Cardiac muscle cell (in vitro differentiated cells and primary cell): ENCODE measurements around the gene SUSD6. TPM values are rescaled to one million over a fixed set of nuclear protein-coding genes. Genes with fewer than 3 reads are reported as not detected.

Experiments used
- DNase-seq, 2 donors: peaks; one replicate each; pipeline versions ENCODE4 v3.0.0 to v3.0.0-alpha.2; 2010 to 2017; ENCODE audit warnings: low read depth in 1 of 2, low spot score in 1 of 2
- H3K27ac ChIP-seq: fragments of 200-600 bp; sonication (generic); 2 replicates; pipeline ENCODE4 v1.5.1; 2016
- H3K27me3 ChIP-seq: fragments of 200-600 bp; sonication (generic); 2 replicates; pipeline ENCODE4 v1.6.0; 2016; ENCODE audit warnings: control low read depth
- H3K36me3 ChIP-seq: fragments of 200-600 bp; sonication (generic); 2 replicates; pipeline ENCODE4 v1.5.1; 2016; ENCODE audit warnings: control low read depth
- H3K4me1 ChIP-seq: fragments of 200-600 bp; sonication (generic); 2 replicates; pipeline ENCODE4 v1.8.1; 2017; ENCODE audit warnings: low read depth, mild to moderate bottlenecking, mixed run types
- H3K4me3 ChIP-seq: fragments of 200-600 bp; sonication (generic); 2 replicates; pipeline ENCODE4 v1.5.1; 2016; ENCODE audit warnings: mild to moderate bottlenecking
- H3K9me3 ChIP-seq: fragments of 200-600 bp; sonication (generic); 2 replicates; pipeline ENCODE4 v1.5.1; 2017; ENCODE audit warnings: low read depth, mild to moderate bottlenecking, control low read depth
- polyA plus RNA-seq: library from polyadenylated mRNA; unstranded; fragments of >200 nt; fragmentation: Nextera tagmentation; extraction: Ambion mirVana; gene quantifications from 2 replicates; pipeline ENCODE4 v1.2.1, GENCODE V29; 2016
- total RNA-seq: library from RNA; depleted of rRNA; stranded (reverse); fragments of >200 nt; gene quantifications from 2 replicates; pipeline ENCODE4 v1.2.3, GENCODE V29; 2016
- TF ChIP-seq, protein P1 (sequence below): IDR thresholded peaks from 2 replicates; pipeline ENCODE4 v1.5.1; 2012; ENCODE audit warnings: low read depth, mild to moderate bottlenecking, low read length

The SUSD6 gene
- total and polyA plus RNA-seq, 2 experiments from 2014 or later = 8.7 to 12.1 TPM

GRCh38 chr14:69600304-69600891 is 11.0 kb upstream of the SUSD6 start:
- Histone ChIP-seq H3K27ac (no peak overlapping the region), H3K9me3 (no peaks in the 10 kb centered on the region), H3K36me3 (no peaks in the 10 kb centered on the region), H3K4me3 (no peak overlapping the region), H3K27me3 (no peaks in the 10 kb centered on the region), H3K4me1 (no peaks in the 10 kb centered on the region)
- TF ChIP-seq, protein P1, sequence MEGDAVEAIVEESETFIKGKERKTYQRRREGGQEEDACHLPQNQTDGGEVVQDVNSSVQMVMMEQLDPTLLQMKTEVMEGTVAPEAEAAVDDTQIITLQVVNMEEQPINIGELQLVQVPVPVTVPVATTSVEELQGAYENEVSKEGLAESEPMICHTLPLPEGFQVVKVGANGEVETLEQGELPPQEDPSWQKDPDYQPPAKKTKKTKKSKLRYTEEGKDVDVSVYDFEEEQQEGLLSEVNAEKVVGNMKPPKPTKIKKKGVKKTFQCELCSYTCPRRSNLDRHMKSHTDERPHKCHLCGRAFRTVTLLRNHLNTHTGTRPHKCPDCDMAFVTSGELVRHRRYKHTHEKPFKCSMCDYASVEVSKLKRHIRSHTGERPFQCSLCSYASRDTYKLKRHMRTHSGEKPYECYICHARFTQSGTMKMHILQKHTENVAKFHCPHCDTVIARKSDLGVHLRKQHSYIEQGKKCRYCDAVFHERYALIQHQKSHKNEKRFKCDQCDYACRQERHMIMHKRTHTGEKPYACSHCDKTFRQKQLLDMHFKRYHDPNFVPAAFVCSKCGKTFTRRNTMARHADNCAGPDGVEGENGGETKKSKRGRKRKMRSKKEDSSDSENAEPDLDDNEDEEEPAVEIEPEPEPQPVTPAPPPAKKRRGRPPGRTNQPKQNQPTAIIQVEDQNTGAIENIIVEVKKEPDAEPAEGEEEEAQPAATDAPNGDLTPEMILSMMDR = no peak
- DNase-seq = no peak

- Histone ChIP-seq H3K9me3 (no peaks in the 10 kb centered on the region), H3K4me3 (no peak overlapping the region), H3K27me3 (no peaks in the 10 kb centered on the region), H3K4me1 (peaks cover 16% of the 10 kb centered on the region), H3K36me3 (no peaks in the 10 kb centered on the region), H3K27ac (peak overlapping the region; percentile 57)
- DNase-seq = no peak
- TF ChIP-seq, protein P1 = no peak
Measured at GRCh38 chr14:69605738-69606137, 5.7 kb upstream of the SUSD6 start.

DNA sequence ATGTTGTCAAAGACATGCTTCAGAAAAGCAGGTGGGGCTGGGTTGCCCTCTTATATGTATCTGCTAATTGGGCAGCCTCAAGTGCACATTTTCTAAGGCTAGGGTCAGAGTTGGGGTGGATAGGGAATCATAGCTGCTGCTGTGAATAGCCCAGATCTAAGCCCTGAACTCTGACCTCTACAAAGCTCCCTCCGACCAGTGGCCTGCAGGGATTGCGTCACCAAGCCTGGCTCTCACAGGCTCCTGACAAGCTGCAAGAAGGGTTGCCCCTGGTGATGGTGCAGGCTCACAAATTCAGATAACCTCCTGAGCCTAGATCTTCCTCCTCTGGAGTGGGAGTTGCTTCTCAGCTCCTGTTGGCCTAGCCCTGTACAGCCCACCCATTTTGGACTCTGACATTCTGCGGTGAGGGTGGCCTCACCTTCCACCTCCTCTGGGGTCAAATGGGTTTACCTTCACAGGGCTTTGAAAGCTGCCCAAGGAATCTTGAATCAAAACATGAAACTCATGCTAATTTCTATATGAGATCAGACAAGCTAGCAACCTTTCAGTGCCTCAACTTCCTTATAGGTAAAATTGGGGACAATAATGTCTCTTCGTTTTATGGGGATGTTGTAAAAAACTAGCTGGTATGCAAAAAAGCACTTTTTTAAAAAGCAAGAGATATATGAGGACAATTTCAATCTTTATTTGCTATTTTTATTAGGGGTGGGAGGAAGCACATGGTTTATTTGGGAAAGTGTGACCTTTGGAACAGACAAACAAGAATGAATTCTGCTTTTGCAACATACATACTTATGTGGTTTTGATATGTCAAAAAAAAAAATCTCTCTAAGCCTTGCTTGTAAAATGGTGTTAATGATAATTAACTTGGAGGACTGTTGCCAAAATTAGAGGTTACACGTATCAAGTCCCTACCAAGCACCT is 4.9 kb upstream of the SUSD6 start:
- Histone ChIP-seq H3K36me3 (no peaks in the 10 kb centered on the region), H3K4me1 (peaks cover 16% of the 10 kb centered on the region), H3K27ac (peak overlapping the region; percentile 57), H3K27me3 (no peaks in the 10 kb centered on the region), H3K4me3 (no peak overlapping the region), H3K9me3 (no peaks in the 10 kb centered on the region)
- TF ChIP-seq, protein P1 = no peak
- peak in 1 of 2 donors; percentile 36 for DNase-seq

DNA sequence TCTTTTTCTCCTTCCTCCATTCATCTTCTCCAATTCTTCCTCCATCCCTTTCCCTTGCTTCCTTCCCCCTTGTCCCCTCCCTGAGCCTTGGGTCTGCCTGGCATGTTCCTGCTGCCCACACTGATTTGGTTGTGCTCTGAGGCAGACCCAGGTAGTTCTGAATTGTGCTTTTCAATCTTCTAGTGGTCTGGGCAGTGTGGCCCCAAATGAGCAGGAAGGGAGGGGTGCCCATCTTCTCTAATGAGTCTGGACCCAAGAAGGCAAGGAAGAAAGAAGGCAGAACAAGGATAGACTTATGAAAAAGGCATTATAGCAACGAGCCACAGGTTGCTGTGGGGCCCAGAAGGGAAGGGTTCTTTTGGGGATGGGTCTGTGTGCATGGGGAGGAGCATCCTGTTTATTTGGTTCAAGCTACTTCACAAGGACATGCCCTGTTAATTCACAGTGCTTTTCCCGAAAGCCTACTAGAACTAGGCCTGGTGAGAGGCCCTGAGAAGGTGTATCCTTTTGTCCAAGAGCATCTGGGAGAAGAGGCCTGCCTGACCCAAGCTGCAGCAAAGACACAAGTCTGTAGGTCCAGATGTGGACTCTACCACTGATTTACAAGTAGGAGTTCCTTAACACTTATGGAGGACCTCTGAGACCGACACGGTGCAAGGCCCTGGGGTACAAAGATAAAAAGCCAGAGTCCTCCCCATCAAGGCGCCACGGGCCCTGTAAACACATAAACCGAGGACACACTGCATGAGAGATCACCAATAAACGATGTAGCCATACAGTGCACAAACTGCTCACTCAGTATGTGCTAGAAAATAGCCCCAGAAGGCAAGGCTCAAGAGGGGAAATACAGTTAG is 1.1 kb upstream of the SUSD6 start:
- no peak for DNase-seq
- peak overlapping the region; percentile 79 for H3K27ac ChIP-seq
- TF ChIP-seq, protein P1 = no peak
- peaks cover 36% of the 10 kb centered on the region for H3K4me1 ChIP-seq
- H3K27me3 ChIP-seq = no peaks in the 10 kb centered on the region
- peak overlapping the region; percentile 90 for H3K4me3 ChIP-seq
- no peaks in the 10 kb centered on the region for H3K36me3 ChIP-seq
- H3K9me3 ChIP-seq = no peaks in the 10 kb centered on the region

GRCh38 chr14:69610874-69611171 is 573 bp upstream of the SUSD6 start:
- no peak for DNase-seq
- no peaks in the 10 kb centered on the region for H3K27me3 ChIP-seq
- peaks cover 42% of the 10 kb centered on the region for H3K4me1 ChIP-seq
- no peaks in the 10 kb centered on the region for H3K9me3 ChIP-seq
- peak overlapping the region; percentile 79 for H3K27ac ChIP-seq
- no peaks in the 10 kb centered on the region for H3K36me3 ChIP-seq
- H3K4me3 ChIP-seq = peak overlapping the region; percentile 90
- TF ChIP-seq, protein P1 = no peak
